Activated CD4-positive, alpha-beta T cell treated with anti-CD3 and anti-CD28 coated beads, Interleukin-2, amount 10 ng/mL, durations not matched to agents 7 days and 5 days (primary cell): ENCODE measurements around the gene PLXNC1. TPM values are rescaled to one million over a fixed set of nuclear protein-coding genes. Genes with fewer than 3 reads are reported as not detected.

ENCODE experiments used
- CTCF ChIA-PET: fragments of 350-600 bp; sonication (Branson Sonifier 250); formaldehyde crosslinking; loops from one replicate; lab custom pipeline; 2021; ENCODE audit warnings: antibody characterized with exemption; lab: Charles Lee
- POLR2A ChIA-PET: fragments of 350-600 bp; sonication (Branson Sonifier 250); formaldehyde crosslinking; loops from one replicate; lab custom pipeline; 2021; ENCODE audit warnings: antibody characterized with exemption; lab: Charles Lee
- DNase-seq: peaks from one replicate; pipeline ENCODE4 v3.0.0-alpha.2; 2020
- H3K27ac Mint-ChIP-seq: one replicate; pipeline ENCODE4 v1.8.0; 2021; ENCODE audit warnings: mild to moderate bottlenecking, moderate library complexity, mixed read lengths
- H3K27me3 Mint-ChIP-seq: one replicate; pipeline ENCODE4 v1.8.0; 2021; ENCODE audit warnings: mixed read lengths
- H3K36me3 Mint-ChIP-seq: one replicate; pipeline ENCODE4 v1.8.0; 2021; ENCODE audit warnings: low read depth, mixed read lengths
- H3K4me1 Mint-ChIP-seq: one replicate; pipeline ENCODE4 v1.8.0; 2021; ENCODE audit warnings: mixed read lengths
- H3K4me3 Mint-ChIP-seq: one replicate; pipeline ENCODE4 v1.8.0; 2021; ENCODE audit warnings: mild to moderate bottlenecking, moderate library complexity, mixed read lengths
- H3K9me3 Mint-ChIP-seq: one replicate; pipeline ENCODE4 v1.8.0; 2021; ENCODE audit warnings: mixed read lengths
- total RNA-seq, 2 experiments: library from RNA; stranded (reverse); gene quantifications; one replicate each; pipeline ENCODE4 v1.2.3, GENCODE V29; 2021

Gene PLXNC1
- total RNA-seq, 2 experiments from 2014 or later = 27.4 to 29.7 TPM

DNA sequence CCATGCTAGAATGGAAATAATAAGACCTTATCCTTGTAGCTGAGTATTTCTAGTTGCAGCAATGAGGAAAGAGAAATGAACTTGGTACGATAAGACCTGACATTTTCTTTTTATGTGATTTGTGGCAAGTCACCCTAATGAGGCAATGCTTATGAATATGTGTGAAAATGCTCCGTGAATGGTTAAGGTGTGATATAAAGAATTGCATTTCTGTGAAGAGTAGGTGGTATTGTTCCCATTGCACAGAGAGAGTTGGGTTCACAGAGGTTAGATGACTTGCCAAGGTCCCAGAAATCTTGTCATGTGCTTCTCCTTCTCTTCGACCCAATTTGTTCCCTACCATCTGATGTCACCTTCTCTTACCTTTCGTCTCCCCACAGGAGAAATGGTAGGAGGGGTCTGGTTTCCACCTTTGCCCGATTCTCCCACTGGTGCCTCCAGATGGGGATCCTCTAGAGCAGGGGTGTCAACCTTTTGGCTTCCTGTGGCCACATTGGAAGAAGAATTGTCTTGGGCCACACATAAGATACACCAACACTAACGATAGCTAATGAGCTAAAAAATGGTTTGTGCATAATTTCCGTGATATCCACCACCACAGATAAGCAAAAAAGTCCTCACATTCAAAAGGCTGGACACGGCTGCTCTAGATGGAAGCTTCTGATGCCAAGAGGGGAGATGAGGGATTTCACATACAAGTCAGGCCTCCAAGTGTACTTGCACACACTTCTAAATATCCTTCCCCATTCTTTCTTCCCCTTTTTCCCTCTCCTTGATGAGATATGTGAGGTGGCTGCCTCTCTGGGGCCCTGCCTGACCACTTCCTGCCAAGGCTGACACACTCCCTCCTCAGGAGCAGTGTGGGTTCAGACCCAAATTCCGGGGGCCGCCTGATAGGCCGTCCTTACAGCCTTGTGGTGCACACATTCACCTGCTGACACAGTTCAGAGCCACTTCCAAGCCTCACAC lies 96.1 kb downstream of the PLXNC1 start:
- ChIA-PET CTCF (interaction anchor here (1.0 kb wide), 1 partner anchor 12 kb away, joined by 3 read pairs; no protein-coding TSS in a partner anchor), POLR2A (no interaction called here)
- DNase-seq = peak; percentile 37
- peaks cover 73% of the 10 kb centered on the region for H3K36me3 Mint-ChIP-seq
- no peak overlapping the region for H3K4me3 Mint-ChIP-seq
- H3K27me3 Mint-ChIP-seq = no peaks in the 10 kb centered on the region
- no peaks in the 10 kb centered on the region for H3K9me3 Mint-ChIP-seq
- H3K4me1 Mint-ChIP-seq = peaks cover 34% of the 10 kb centered on the region
- peak overlapping the region; percentile 62 for H3K27ac Mint-ChIP-seq

DNA sequence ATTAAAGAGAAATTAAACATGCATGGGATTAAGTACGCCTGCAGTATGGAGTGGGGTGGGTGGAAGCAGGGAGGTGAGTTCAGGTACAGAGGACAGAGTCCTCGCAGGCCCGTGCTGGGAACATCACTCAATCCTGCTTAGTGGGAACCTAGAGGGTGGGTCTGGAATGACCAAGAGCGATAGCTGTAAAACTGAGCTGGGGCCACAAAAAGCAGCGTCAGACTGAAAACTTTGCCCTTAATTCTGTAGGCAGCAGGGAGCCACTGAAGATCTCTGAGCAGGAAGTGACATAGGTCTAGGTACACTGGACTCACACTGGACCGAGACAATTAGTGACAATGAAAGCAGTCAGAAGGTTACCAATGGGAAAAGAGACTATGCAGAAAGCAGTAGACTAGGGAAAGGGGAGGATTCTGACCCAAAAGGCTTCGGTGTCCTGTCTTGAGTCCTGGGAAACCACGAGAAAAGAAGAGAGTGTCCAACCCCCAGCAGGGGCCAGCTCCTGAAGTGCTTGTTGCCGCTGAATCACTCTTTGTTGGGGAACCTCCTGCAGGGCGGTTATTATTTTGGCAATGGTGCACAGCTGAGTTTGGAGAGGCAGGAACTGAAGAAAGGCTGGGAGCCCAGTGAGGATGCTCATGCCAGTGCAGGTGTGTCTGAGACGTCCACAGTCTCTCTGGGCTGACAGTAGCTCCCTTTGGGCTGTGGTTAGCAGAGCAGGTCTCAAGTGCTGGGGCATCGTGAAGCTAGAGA lies 97.4 kb downstream of the PLXNC1 start:
- DNase-seq = no peak
- Mint-ChIP-seq H3K9me3 (no peaks in the 10 kb centered on the region), H3K36me3 (peaks cover 70% of the 10 kb centered on the region), H3K4me1 (peaks cover 34% of the 10 kb centered on the region), H3K4me3 (no peak overlapping the region), H3K27me3 (no peaks in the 10 kb centered on the region), H3K27ac (peak overlapping the region; percentile 52)
- CTCF ChIA-PET = interaction anchor here (0.6 to 1.3 kb wide), 3 partner anchors 17 to 111 kb away, joined by 3 to 4 read pairs (median 3); no protein-coding TSS in a partner anchor
- POLR2A ChIA-PET = no interaction called here

DNA sequence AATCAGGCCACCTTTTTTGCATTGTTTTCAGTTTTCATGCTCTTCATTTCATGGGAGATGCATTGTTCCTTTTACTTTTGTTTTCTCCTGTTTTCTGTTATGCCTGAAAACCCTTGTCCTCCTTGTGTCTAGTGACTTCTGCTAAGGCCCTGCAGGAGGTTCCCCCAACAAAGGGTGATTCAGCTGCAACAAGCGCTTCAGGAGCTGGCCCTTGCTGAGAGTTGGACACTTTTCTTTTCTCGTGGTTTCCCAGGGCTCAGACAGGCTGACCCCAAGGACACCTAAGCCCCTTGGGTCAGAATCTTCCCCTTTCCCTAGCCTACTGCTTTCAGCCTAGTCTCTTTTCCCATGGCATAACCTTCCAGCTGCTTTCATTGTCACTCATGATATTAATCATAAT lies 98.9 kb downstream of the PLXNC1 start:
- no peak for DNase-seq
- Mint-ChIP-seq H3K27me3 (no peaks in the 10 kb centered on the region), H3K4me3 (no peak overlapping the region), H3K36me3 (peaks cover 71% of the 10 kb centered on the region), H3K9me3 (no peaks in the 10 kb centered on the region), H3K27ac (no peak overlapping the region), H3K4me1 (peaks cover 34% of the 10 kb centered on the region)
- ChIA-PET CTCF (no interaction called here), POLR2A (no interaction called here)

DNA sequence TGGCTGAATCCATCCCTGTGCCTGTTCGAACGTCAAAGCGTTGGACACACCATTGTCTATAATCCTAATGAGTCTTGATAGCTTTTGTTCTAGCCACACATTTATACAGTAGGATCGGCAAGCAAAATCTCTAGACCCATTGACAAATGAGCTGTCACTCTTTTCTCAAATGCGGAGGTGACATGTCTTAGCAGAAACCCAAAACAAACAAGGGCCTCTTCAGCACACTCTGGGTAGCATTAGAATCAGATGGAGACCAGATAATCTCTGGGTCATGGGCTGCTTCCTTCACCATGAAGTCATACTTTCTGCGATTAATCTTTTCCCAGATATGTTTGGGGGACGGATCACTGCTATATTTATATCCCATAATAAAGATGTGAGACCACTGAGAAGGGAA lies 100.2 kb downstream of the PLXNC1 start:
- Mint-ChIP-seq H3K9me3 (no peaks in the 10 kb centered on the region), H3K4me3 (no peak overlapping the region), H3K4me1 (peaks cover 34% of the 10 kb centered on the region), H3K27me3 (no peaks in the 10 kb centered on the region), H3K27ac (no peak overlapping the region), H3K36me3 (peaks cover 75% of the 10 kb centered on the region)
- ChIA-PET CTCF (no interaction called here), POLR2A (no interaction called here)
- DNase-seq = no peak

DNA sequence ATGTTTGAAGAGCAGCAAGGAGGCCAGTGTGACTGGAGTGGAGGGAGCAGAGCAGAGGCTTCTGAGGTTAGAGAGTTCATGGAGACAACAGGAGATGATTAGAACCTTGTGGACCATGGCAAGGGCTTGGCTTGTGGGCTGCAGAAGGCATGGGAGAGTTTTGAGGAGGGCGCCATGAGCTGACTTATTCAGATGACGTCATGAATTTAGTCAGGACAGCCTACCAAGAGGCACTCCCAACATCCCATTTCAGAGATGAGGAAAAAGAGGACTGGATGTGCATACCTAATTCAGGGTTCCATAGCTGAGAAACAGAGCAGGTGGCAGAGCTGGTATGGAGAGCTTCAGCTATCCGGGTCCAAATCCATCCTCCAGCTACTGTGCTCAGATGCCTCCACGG lies 101.8 kb downstream of the PLXNC1 start:
- H3K27ac Mint-ChIP-seq = no peak overlapping the region
- ChIA-PET POLR2A (no interaction called here), CTCF (no interaction called here)
- peaks cover 71% of the 10 kb centered on the region for H3K36me3 Mint-ChIP-seq
- no peaks in the 10 kb centered on the region for H3K27me3 Mint-ChIP-seq
- H3K9me3 Mint-ChIP-seq = no peaks in the 10 kb centered on the region
- DNase-seq = no peak
- no peak overlapping the region for H3K4me3 Mint-ChIP-seq
- H3K4me1 Mint-ChIP-seq = peaks cover 19% of the 10 kb centered on the region

DNA sequence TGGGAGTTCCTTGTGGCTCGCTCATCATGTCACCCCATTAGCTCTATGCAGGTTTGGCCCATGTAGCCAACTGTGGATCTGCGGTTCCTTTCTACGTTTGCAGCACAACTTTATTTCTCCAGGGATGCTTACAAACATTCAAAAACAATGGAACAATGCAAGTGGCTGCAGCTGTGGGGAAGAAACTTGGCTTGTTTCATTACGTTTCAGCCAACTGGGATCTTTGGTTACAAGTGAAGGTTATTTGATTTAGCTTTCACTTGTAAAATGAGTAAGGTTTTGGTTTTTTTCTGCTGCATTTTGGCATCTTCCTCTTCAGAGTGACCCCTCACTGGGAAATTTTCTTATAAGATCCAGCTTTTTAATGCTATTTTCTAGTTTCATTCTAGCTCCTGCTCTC lies 105.9 kb downstream of the PLXNC1 start:
- peaks cover 64% of the 10 kb centered on the region for H3K36me3 Mint-ChIP-seq

DNA sequence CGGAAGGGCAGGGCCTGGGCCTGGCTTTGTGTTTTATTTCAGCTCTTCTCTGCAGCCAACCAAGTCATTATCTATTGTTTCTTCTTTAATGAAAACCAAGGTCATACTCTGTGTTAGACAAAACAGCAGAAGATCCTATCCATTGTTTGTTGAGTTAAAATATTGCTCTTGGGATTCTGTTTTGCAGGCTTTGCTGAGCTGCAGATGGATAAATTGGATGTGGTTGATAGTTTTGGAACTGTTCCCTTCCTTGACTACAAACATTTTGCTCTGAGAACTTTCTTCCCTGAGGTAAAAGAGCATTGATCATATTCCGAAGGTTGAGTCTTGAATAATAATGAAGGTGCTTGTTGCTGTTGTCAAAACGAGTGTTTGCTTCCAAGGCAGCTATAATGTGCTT lies 106.6 kb downstream of the PLXNC1 start:
- Mint-ChIP-seq H3K9me3 (no peaks in the 10 kb centered on the region), H3K4me3 (no peak overlapping the region), H3K4me1 (no peaks in the 10 kb centered on the region), H3K27me3 (no peaks in the 10 kb centered on the region), H3K36me3 (peaks cover 63% of the 10 kb centered on the region), H3K27ac (no peak overlapping the region)
- POLR2A ChIA-PET = no interaction called here
- DNase-seq = no peak
- CTCF ChIA-PET = interaction anchor here (0.9 to 1.7 kb wide), 4 partner anchors 11 to 26 kb away, joined by 3 to 5 read pairs (median 4); no protein-coding TSS in a partner anchor

More for the DNA sequence above, 105.9 kb downstream of the PLXNC1 start:
- Mint-ChIP-seq H3K9me3 (no peaks in the 10 kb centered on the region), H3K4me1 (no peaks in the 10 kb centered on the region), H3K4me3 (no peak overlapping the region), H3K27ac (no peak overlapping the region), H3K27me3 (no peaks in the 10 kb centered on the region)
- ChIA-PET POLR2A (no interaction called here), CTCF (interaction anchor here (0.9 to 1.3 kb wide), 3 partner anchors 9 to 27 kb away, joined by 3 to 5 read pairs (median 3); no protein-coding TSS in a partner anchor)
- DNase-seq = no peak

DNA sequence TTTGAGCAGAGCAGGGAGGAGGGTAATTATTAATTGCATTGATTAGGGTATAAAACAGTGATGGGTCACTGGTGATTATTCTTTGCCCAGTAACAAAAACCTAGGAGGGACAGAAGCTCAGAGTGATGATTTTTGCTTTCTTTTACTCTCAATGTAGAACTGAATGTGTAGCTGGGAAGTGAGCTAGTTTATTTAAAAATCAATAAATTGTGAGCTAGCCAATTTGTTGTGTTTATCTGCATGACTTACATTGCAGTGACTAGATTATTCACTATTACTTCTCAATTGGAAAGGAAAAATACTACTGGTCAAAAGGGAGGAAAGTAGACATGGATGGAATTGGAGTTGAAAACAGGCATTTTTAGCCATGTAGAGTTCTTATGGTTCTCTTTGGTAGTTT lies 107.1 kb downstream of the PLXNC1 start:
- CTCF ChIA-PET = interaction anchor here (0.8 to 1.7 kb wide), 4 partner anchors 10 to 26 kb away, joined by 3 to 5 read pairs (median 4); no protein-coding TSS in a partner anchor

DNA sequence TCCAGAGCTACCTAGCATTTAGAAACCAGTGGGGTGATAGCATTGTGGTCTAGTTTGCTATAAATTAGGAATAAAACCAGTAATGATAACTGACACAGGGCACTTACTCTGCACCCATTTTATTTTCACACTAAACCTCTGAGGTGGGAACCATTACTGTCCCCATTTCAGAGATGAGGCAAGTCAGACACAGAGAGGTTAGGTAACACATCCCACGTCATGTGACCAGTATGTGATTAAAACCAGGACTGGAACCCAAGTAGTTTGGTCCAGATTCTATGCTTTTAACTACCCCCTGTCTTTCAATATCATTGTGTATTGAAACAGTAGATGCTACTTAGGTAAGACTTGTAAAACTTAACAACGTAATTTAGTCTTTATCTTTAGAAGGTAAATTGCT lies 110.2 kb downstream of the PLXNC1 start:
- no peak overlapping the region for H3K4me3 Mint-ChIP-seq
- POLR2A ChIA-PET = no interaction called here
- DNase-seq = no peak
- H3K36me3 Mint-ChIP-seq = peaks cover 65% of the 10 kb centered on the region
- peaks cover 25% of the 10 kb centered on the region for H3K4me1 Mint-ChIP-seq
- no peaks in the 10 kb centered on the region for H3K27me3 Mint-ChIP-seq
- H3K9me3 Mint-ChIP-seq = no peaks in the 10 kb centered on the region
- CTCF ChIA-PET = no interaction called here
- no peak overlapping the region for H3K27ac Mint-ChIP-seq

More for the DNA sequence above, 107.1 kb downstream of the PLXNC1 start:
- no peaks in the 10 kb centered on the region for H3K4me1 Mint-ChIP-seq
- H3K9me3 Mint-ChIP-seq = no peaks in the 10 kb centered on the region
- POLR2A ChIA-PET = no interaction called here
- no peak overlapping the region for H3K4me3 Mint-ChIP-seq
- no peak overlapping the region for H3K27ac Mint-ChIP-seq
- no peaks in the 10 kb centered on the region for H3K27me3 Mint-ChIP-seq
- H3K36me3 Mint-ChIP-seq = peaks cover 62% of the 10 kb centered on the region
- DNase-seq = no peak

DNA sequence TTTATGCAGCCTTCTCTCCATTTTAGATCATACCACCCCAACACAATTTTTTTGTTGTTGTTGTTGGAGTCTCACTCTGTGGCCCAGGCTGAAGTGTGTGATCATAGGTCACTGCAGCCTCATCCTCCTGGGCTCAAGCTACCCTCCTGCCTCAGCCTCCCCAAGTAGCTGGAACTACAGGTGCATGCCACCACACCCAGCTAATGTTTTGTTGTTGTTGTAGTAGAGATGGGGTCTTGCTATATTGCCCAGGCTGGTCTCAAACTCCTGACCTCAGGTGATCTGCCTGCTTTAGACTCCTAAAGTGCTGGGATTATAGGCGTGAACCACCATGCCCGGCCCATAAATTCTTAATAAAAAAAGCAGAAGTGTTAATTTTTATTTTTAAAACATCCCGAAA lies 111.6 kb downstream of the PLXNC1 start:
- H3K27ac Mint-ChIP-seq = no peak overlapping the region
- peaks cover 33% of the 10 kb centered on the region for H3K4me1 Mint-ChIP-seq
- no peaks in the 10 kb centered on the region for H3K9me3 Mint-ChIP-seq
- no peaks in the 10 kb centered on the region for H3K27me3 Mint-ChIP-seq
- CTCF ChIA-PET = no interaction called here
- H3K36me3 Mint-ChIP-seq = peaks cover 66% of the 10 kb centered on the region
- no peak for DNase-seq
- POLR2A ChIA-PET = no interaction called here
- no peak overlapping the region for H3K4me3 Mint-ChIP-seq

DNA sequence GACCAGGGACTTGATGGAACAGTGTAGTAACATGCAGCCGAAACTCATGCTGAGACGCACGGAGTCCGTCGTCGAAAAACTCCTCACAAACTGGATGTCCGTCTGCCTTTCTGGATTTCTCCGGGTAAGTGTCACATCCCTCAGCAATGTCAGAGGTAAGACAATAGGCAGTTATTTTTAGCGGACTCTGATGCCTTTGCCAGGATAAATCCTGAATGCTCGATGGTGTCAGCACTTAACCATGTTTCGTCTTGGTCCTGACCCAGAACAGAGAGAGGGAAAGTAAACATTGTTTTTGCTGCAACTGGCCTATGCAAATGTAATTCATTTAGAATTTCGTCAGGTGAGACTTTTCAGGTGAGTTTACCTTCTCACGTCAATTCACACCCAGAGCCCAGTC lies 112.3 kb downstream of the PLXNC1 start:
- peaks cover 66% of the 10 kb centered on the region for H3K36me3 Mint-ChIP-seq
- DNase-seq = no peak
- H3K27me3 Mint-ChIP-seq = no peaks in the 10 kb centered on the region
- CTCF ChIA-PET = interaction anchor here (2.5 kb wide), 1 partner anchor 55 kb away, joined by 5 read pairs; no protein-coding TSS in a partner anchor
- peak overlapping the region; percentile 57 for H3K27ac Mint-ChIP-seq
- POLR2A ChIA-PET = no interaction called here
- H3K4me3 Mint-ChIP-seq = no peak overlapping the region
- H3K9me3 Mint-ChIP-seq = no peaks in the 10 kb centered on the region
- peaks cover 33% of the 10 kb centered on the region for H3K4me1 Mint-ChIP-seq

DNA sequence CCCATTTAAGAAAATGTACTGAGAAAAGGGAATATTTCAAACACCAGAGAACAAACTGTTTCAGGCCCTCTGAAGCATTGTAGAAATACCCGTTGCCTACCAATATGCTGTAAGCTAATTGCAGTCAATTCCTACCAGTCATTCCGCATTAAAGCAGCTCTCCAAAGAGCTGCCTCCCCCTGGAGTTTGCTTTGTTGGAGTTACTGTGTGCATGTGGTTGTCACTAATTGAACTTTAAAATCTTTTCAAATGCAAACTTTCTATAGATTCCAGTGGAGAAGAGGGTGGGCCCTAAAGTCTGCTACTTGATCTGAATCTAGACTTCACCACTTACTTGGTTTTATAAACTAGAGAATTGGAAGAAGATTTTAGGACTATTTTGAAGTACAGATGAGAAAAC lies 112.7 kb downstream of the PLXNC1 start:
- no peak overlapping the region for H3K4me3 Mint-ChIP-seq
- no peaks in the 10 kb centered on the region for H3K27me3 Mint-ChIP-seq
- DNase-seq = no peak
- ChIA-PET CTCF (interaction anchor here (0.5 to 2.5 kb wide), 2 partner anchors 55 to 545 kb away, joined by 3 to 5 read pairs; no protein-coding TSS in a partner anchor), POLR2A (no interaction called here)
- peak overlapping the region; percentile 34 for H3K27ac Mint-ChIP-seq
- peaks cover 66% of the 10 kb centered on the region for H3K36me3 Mint-ChIP-seq
- no peaks in the 10 kb centered on the region for H3K9me3 Mint-ChIP-seq
- peaks cover 33% of the 10 kb centered on the region for H3K4me1 Mint-ChIP-seq
